Central memory CD8-positive, alpha-beta T cell (primary cell): ENCODE measurements around the gene ALPL.
"Not testable (repeated sequence)": the region's sequence is repeated elsewhere in the genome, so short reads cannot be mapped to it uniquely, and the experiment has no call there.

Source experiments
- ATAC-seq: fragments of 150-1000 bp; cut with Tn5 transposase; replicated peaks from 2 replicates; pipeline ENCODE4 v1.10.0; 2022; ENCODE audit warnings: mild to moderate bottlenecking, moderate FRiP score, moderate number of reproducible peaks; ENCODE audit not compliant: poor library complexity, severe bottlenecking; ENCODE audit errors: extremely low read depth
- DNase-seq, 2 donors: peaks; one replicate each; pipeline ENCODE4 v3.0.0; 2021; ENCODE audit warnings: low spot score in 2 of 2
- H3K27ac Mint-ChIP-seq: one replicate; pipeline ENCODE4 v1.8.0; 2022; ENCODE audit warnings: low read depth, mild to moderate bottlenecking, moderate library complexity, mixed read lengths
- H3K27me3 Mint-ChIP-seq: one replicate; pipeline ENCODE4 v1.8.0; 2022; ENCODE audit warnings: mixed read lengths
- H3K36me3 Mint-ChIP-seq: one replicate; pipeline ENCODE4 v1.8.0; 2022; ENCODE audit warnings: mild to moderate bottlenecking, moderate library complexity, mixed read lengths; ENCODE audit not compliant: insufficient read depth
- H3K4me1 Mint-ChIP-seq: one replicate; pipeline ENCODE4 v1.8.0; 2022; ENCODE audit warnings: mixed read lengths
- H3K4me3 Mint-ChIP-seq: one replicate; pipeline ENCODE4 v1.8.0; 2022; ENCODE audit warnings: mild to moderate bottlenecking, moderate library complexity, mixed read lengths
- H3K9me3 Mint-ChIP-seq: one replicate; pipeline ENCODE4 v1.8.0; 2022; ENCODE audit warnings: mixed read lengths

The ALPL gene

GRCh38 chr1:21509351-21510112 lies at the start of gene ALPL:
TSS of gene ALPL (plus strand) at chr1:21509423. CDS start at chr1:21554082, 44,659 bp downstream.
- Mint-ChIP-seq H3K4me1 (peaks cover 15% of the 10 kb centered on the region), H3K9me3 (no peaks in the 10 kb centered on the region), H3K4me3 (peak within 1 kb of the TSS; percentile 72), H3K27me3 (peaks cover 59% of the 10 kb centered on the region), H3K27ac (peak within 1 kb of the TSS; percentile 37), H3K36me3 (no peaks in the 10 kb centered on the region)
- DNase-seq (no peak), ATAC-seq (no peak)

- not testable (repeated sequence) for H3K4me1 Mint-ChIP-seq, H3K27ac Mint-ChIP-seq, H3K9me3 Mint-ChIP-seq, H3K4me3 Mint-ChIP-seq, ATAC-seq, DNase-seq, H3K27me3 Mint-ChIP-seq, H3K36me3 Mint-ChIP-seq
Observed at GRCh38 chr1:21465127-21465526, 44.1 kb upstream of the ALPL start.

- not testable (repeated sequence) for H3K9me3 Mint-ChIP-seq, H3K27ac Mint-ChIP-seq, ATAC-seq, H3K27me3 Mint-ChIP-seq, H3K4me3 Mint-ChIP-seq, H3K4me1 Mint-ChIP-seq, H3K36me3 Mint-ChIP-seq, DNase-seq
Observed at GRCh38 chr1:21467946-21468345, 41.3 kb upstream of the ALPL start.

- Mint-ChIP-seq H3K4me3 (no peak overlapping the region), H3K27me3 (no peaks in the 10 kb centered on the region), H3K36me3 (peaks cover 2% of the 10 kb centered on the region), H3K9me3 (no peaks in the 10 kb centered on the region), H3K27ac (no peak overlapping the region), H3K4me1 (no peaks in the 10 kb centered on the region)
- DNase-seq: no peak
- ATAC-seq: no peak
Observed at GRCh38 chr1:21468599-21468998, 40.6 kb upstream of the ALPL start.

GRCh38 chr1:21469581-21469980 lies 39.6 kb upstream of the ALPL start:
- H3K36me3 Mint-ChIP-seq: peaks cover 2% of the 10 kb centered on the region
- H3K9me3 Mint-ChIP-seq: no peaks in the 10 kb centered on the region
- DNase-seq (no peak), ATAC-seq (no peak)
- H3K4me1 Mint-ChIP-seq: no peaks in the 10 kb centered on the region
- H3K27me3 Mint-ChIP-seq: no peaks in the 10 kb centered on the region
- no peak overlapping the region for H3K4me3 Mint-ChIP-seq
- H3K27ac Mint-ChIP-seq: no peak overlapping the region

GRCh38 chr1:21472861-21473260 lies 36.4 kb upstream of the ALPL start:
- DNase-seq: no peak
- peaks cover 2% of the 10 kb centered on the region for H3K36me3 Mint-ChIP-seq
- H3K4me3 Mint-ChIP-seq: no peak overlapping the region
- H3K27me3 Mint-ChIP-seq: no peaks in the 10 kb centered on the region
- ATAC-seq: no peak
- H3K9me3 Mint-ChIP-seq: no peaks in the 10 kb centered on the region
- no peaks in the 10 kb centered on the region for H3K4me1 Mint-ChIP-seq
- no peak overlapping the region for H3K27ac Mint-ChIP-seq

GRCh38 chr1:21478356-21478755 lies 30.9 kb upstream of the ALPL start:
- peaks cover 17% of the 10 kb centered on the region for H3K36me3 Mint-ChIP-seq

GRCh38 chr1:21483881-21484280 lies 25.3 kb upstream of the ALPL start:
- H3K27me3 Mint-ChIP-seq, H3K9me3 Mint-ChIP-seq, DNase-seq: not testable (repeated sequence)

More at GRCh38 chr1:21478356-21478755, 30.9 kb upstream of the ALPL start:
- DNase-seq: no peak
- H3K9me3 Mint-ChIP-seq: no peaks in the 10 kb centered on the region
- H3K27me3 Mint-ChIP-seq: no peaks in the 10 kb centered on the region
- H3K4me3 Mint-ChIP-seq: no peak overlapping the region
- no peaks in the 10 kb centered on the region for H3K4me1 Mint-ChIP-seq
- H3K27ac Mint-ChIP-seq: no peak overlapping the region
- ATAC-seq: no peak

GRCh38 chr1:21489146-21489545 lies 20.1 kb upstream of the ALPL start:
- Mint-ChIP-seq H3K4me1 (peaks cover 9% of the 10 kb centered on the region), H3K27me3 (peaks cover 10% of the 10 kb centered on the region), H3K4me3 (no peak overlapping the region), H3K27ac (no peak overlapping the region), H3K9me3 (no peaks in the 10 kb centered on the region), H3K36me3 (no peaks in the 10 kb centered on the region)
- ATAC-seq (no peak), DNase-seq (no peak)

More at GRCh38 chr1:21483881-21484280, 25.3 kb upstream of the ALPL start:
- not testable (repeated sequence) for H3K4me3 Mint-ChIP-seq, ATAC-seq, H3K4me1 Mint-ChIP-seq, H3K27ac Mint-ChIP-seq, H3K36me3 Mint-ChIP-seq

- peaks cover 14% of the 10 kb centered on the region for H3K4me1 Mint-ChIP-seq
- no peak overlapping the region for H3K4me3 Mint-ChIP-seq
- no peak overlapping the region for H3K27ac Mint-ChIP-seq
- no peaks in the 10 kb centered on the region for H3K9me3 Mint-ChIP-seq
- no peaks in the 10 kb centered on the region for H3K36me3 Mint-ChIP-seq
- ATAC-seq: no peak
- H3K27me3 Mint-ChIP-seq: peaks cover 20% of the 10 kb centered on the region
- no peak for DNase-seq
Observed at GRCh38 chr1:21490774-21491487, 18.3 kb upstream of the ALPL start.

- H3K36me3 Mint-ChIP-seq: no peaks in the 10 kb centered on the region
- ATAC-seq (no peak), DNase-seq (no peak)
- H3K9me3 Mint-ChIP-seq: no peaks in the 10 kb centered on the region
- peaks cover 14% of the 10 kb centered on the region for H3K4me1 Mint-ChIP-seq
- H3K27me3 Mint-ChIP-seq: peaks cover 20% of the 10 kb centered on the region
- H3K4me3 Mint-ChIP-seq: no peak overlapping the region
- H3K27ac Mint-ChIP-seq: no peak overlapping the region
Observed at GRCh38 chr1:21491488-21492355, 17.5 kb upstream of the ALPL start.

GRCh38 chr1:21492356-21492625 lies 16.9 kb upstream of the ALPL start:
- Mint-ChIP-seq H3K27ac (no peak overlapping the region), H3K27me3 (peaks cover 20% of the 10 kb centered on the region), H3K4me1 (peaks cover 14% of the 10 kb centered on the region), H3K36me3 (no peaks in the 10 kb centered on the region), H3K9me3 (no peaks in the 10 kb centered on the region), H3K4me3 (no peak overlapping the region)
- DNase-seq (no peak), ATAC-seq (no peak)
